ENCODE results near the gene ZNF784. TPM values are rescaled to one million over a fixed set of nuclear protein-coding genes. Genes with fewer than 3 reads are reported as not detected.

The ZNF784 gene
- total and polyA plus RNA-seq, 2 of the 8 experiments (the other 6 are each of a cell fraction or from before 2014, with no cell fraction given) = 6.5 to 8.0 TPM

GRCh38 chr19:55599468-55599841 is 24.9 kb downstream of the ZNF784 start, which contains the start of gene FIZ1:
FIZ1 (minus strand) TSS chr19:55599517; CDS start chr19:55597865, 1,652 bp downstream.
- no peak within 1 kb of the TSS for H3K4ac ChIP-seq (replicated peaks; ENCODE audit: insufficient read length, low read depth, low read length)
- peak within 1 kb of the TSS; percentile 89 for H2BK12ac ChIP-seq (ENCODE audit: low read depth, low read length)
- H2AK5ac ChIP-seq (ENCODE audit: low read depth, low read length) = 0 out of 2 replicates have a peak within 1 kb of the TSS, but pooled peaks have one; percentile 16
- peak within 1 kb of the TSS; percentile 92 for H4K5ac ChIP-seq (ENCODE audit: insufficient read length, low read depth, low read length)
- peak within 1 kb of the TSS; percentile 78 to 95 (median 86) for H3K4me3 ChIP-seq (ENCODE audit: extremely low read depth in 1 of 4, insufficient read depth in 2 of 4, low read depth in 3 of 4, low read length in 4 of 4)
- DNase-seq (ENCODE audit: low read depth in 1 of 2, low spot score in 2 of 2) = peak; percentile 93 to 97
- peaks cover 0 to 14% (median 6%) of the 10 kb centered on the region in 4 experiments; a peak in 5 of 7 replicates for H3K4me1 ChIP-seq (replicated peaks in 1 of 4; ENCODE audit: control insufficient read depth in 3 of 4, insufficient read depth in 4 of 4, low read length in 3 of 4)
- H3K27me3 ChIP-seq (replicated peaks in 1 of 4; ENCODE audit: control insufficient read depth in 3 of 4, extremely low read depth in 1 of 4, insufficient read depth in 3 of 4, low read length in 3 of 4) = no peaks in the 10 kb centered on the region
- H3K9me3 ChIP-seq (ENCODE audit: insufficient read depth in 2 of 2, low read depth in 1 of 2, low read length in 1 of 2) = no peaks in the 10 kb centered on the region
- H3K56ac ChIP-seq (replicated peaks; ENCODE audit: insufficient read length, low read depth, low read length) = peak within 1 kb of the TSS; percentile 98
- peak within 1 kb of the TSS; percentile 72 to 95 for H3K4me2 ChIP-seq (ENCODE audit: insufficient read depth in 1 of 2, low read depth in 2 of 2, low read length in 2 of 2)
- H3K36me3 ChIP-seq (ENCODE audit: control insufficient read depth in 2 of 4, insufficient read depth in 4 of 4, low read length in 3 of 4) = peaks cover 0 to 10% (median 8%) of the 10 kb centered on the region in 4 experiments; a peak in 3 of 8 replicates
- H3K9ac ChIP-seq (replicated peaks in 1 of 4; ENCODE audit: extremely low read depth in 1 of 4, low read depth in 3 of 4, low read length in 3 of 4) = peak within 1 kb of the TSS; percentile 95 to 100 (median 100)
- peaks cover 10% of the 10 kb centered on the region; the same call in 1 of the 2 replicates for H3K23me2 ChIP-seq (ENCODE audit: low read depth, low read length)
- H3K23ac ChIP-seq (ENCODE audit: insufficient read length) = no peak within 1 kb of the TSS
- H2BK120ac ChIP-seq (replicated peaks; ENCODE audit: low read depth, low read length) = peak within 1 kb of the TSS; percentile 99
- H2BK20ac ChIP-seq (ENCODE audit: low read length) = 0 out of 2 replicates have a peak within 1 kb of the TSS, but pooled peaks have one; percentile 66
- peaks cover 3% of the 10 kb centered on the region for H3K79me1 ChIP-seq (ENCODE audit: low read depth, low read length)
- CTCF ChIA-PET (ENCODE audit: partially characterized antibody) = interaction anchor here (0.6 to 2.7 kb wide), 6 partner anchors 12 to 155 kb away, joined by 3 to 12 read pairs (median 3); no protein-coding TSS in a partner anchor
- peak within 1 kb of the TSS; percentile 98 for H2BK5ac ChIP-seq (ENCODE audit: low read depth, low read length)
- peak within 1 kb of the TSS; percentile 95; the same call in 1 of the 2 replicates for H2BK15ac ChIP-seq (ENCODE audit: low read length)
- peaks cover 0 to 2% of the 10 kb centered on the region in 2 experiments for H4K20me1 ChIP-seq (replicated peaks in 1 of 2; ENCODE audit: control insufficient read depth in 1 of 2, insufficient read depth in 2 of 2, low read length in 2 of 2)
- H3K27ac ChIP-seq (ENCODE audit: low read depth, low read length) = peak within 1 kb of the TSS; percentile 100
- peak within 1 kb of the TSS; percentile 100 for H4K91ac ChIP-seq (replicated peaks; ENCODE audit: insufficient read length, low read length)
- 1% methylated on average over 12 of the region's 23 CpGs; no CpG with 5 or more reads in 1 of the 2 experiments for WGBS, 2 experiments (ENCODE audit: extremely low coverage in 1 of 2, insufficient coverage in 1 of 2, insufficient read length in 1 of 2, insufficient replicate concordance in 2 of 2, low coverage in 1 of 2, low lambda C conversion rate in 2 of 2, missing lambda C conversion rate in 1 of 2)
- H3K79me2 ChIP-seq (ENCODE audit: control insufficient read depth in 1 of 2, insufficient read depth in 2 of 2, low read length in 2 of 2) = peaks cover 0 to 3% of the 10 kb centered on the region in 2 experiments; a peak in 2 of 4 replicates
- H3K14ac ChIP-seq (ENCODE audit: insufficient read length) = no peak within 1 kb of the TSS
- H4K8ac ChIP-seq (ENCODE audit: extremely low read depth, insufficient read depth, low read length) = peak within 1 kb of the TSS; percentile 100; the same call in 1 of the 2 replicates
- H2AFZ ChIP-seq (ENCODE audit: low read length) = peak within 1 kb of the TSS; percentile 76; the same call in 1 of the 2 replicates
- H3K18ac ChIP-seq (ENCODE audit: extremely low read depth, low read length) = peak within 1 kb of the TSS; percentile 97
- POLR2A ChIA-PET (ENCODE audit: partially characterized antibody) = interaction anchor here (0.6 to 3.7 kb wide), 41 partner anchors 10 to 1790 kb away, joined by 3 to 42 read pairs (median 4); partner anchors contain the start of genes HSPBP1, NAT14, TMEM238 and U2AF2
- FAIRE-seq = no peak
- TF ChIP-seq EP300 (IDR thresholded peaks at IDR 0.05; ENCODE audit: borderline replicate concordance in 1 of 2, low read depth in 2 of 2, low read length in 2 of 2) = 0 out of 3 replicates have a peak, but pooled peaks of 1 of the 2 experiments have one; percentile 41
- TF ChIP-seq CREB1 (IDR thresholded peaks at IDR 0.05) = peak; percentile 85
- TF ChIP-seq ASH2L (IDR thresholded peaks at IDR 0.05; ENCODE audit: low read length) = no peak
- no peak for TF ChIP-seq MAFK (IDR thresholded peaks at IDR 0.05; ENCODE audit: low read depth, low read length)
- TF ChIP-seq CTBP2 (IDR thresholded peaks at IDR 0.05; ENCODE audit: borderline replicate concordance, insufficient read depth, insufficient read length, low read length) = no peak
- no peak; the same call in 1 of the 2 replicates for TF ChIP-seq MAX (IDR thresholded peaks at IDR 0.05)
- peak; percentile 86; the same call in 1 of the 2 replicates for TF ChIP-seq POLR2AphosphoS5 (IDR thresholded peaks at IDR 0.05; ENCODE audit: low read depth, low read length)
- no peak for TF ChIP-seq CBX5 (IDR thresholded peaks at IDR 0.05; ENCODE audit: low read depth, low read length)
